HL-60 (cell line): ENCODE measurements around the gene FXN.

ENCODE experiments used
- CTCF ChIP-seq: IDR thresholded peaks from one replicate; pipeline ENCODE4 v1.5.1; 2011; ENCODE audit warnings: low read length, control low read depth, inconsistent platforms; ENCODE audit not compliant: insufficient read depth
- GABPA ChIP-seq: IDR thresholded peaks from 2 replicates; pipeline ENCODE4 v1.6.1; 2012; ENCODE audit warnings: low read depth
- POLR2AphosphoS5 ChIP-seq: IDR thresholded peaks from 2 replicates; pipeline ENCODE4 v1.6.1; 2012; ENCODE audit warnings: low read depth
- REST ChIP-seq: IDR thresholded peaks from 2 replicates; pipeline ENCODE4 v1.6.1; 2012; ENCODE audit warnings: low read depth; ENCODE audit not compliant: insufficient replicate concordance
- SPI1 ChIP-seq: IDR thresholded peaks from 2 replicates; pipeline ENCODE4 v1.6.1; 2012; ENCODE audit warnings: low read depth, mild to moderate bottlenecking, borderline replicate concordance

- TF ChIP-seq CTCF = no peak
- TF ChIP-seq SPI1 = no peak
- TF ChIP-seq REST = no peak
- no peak for TF ChIP-seq POLR2AphosphoS5
- TF ChIP-seq GABPA = no peak
Measured at GRCh38 chr9:69143291-69143690, 107.7 kb downstream of the FXN start.
